Measurements from ENCODE around the gene PIK3R1.

PIK3R1 gene

GRCh38 chr5:68253624-68254585 lies 38.3 kb downstream of the PIK3R1 start:
- no peak for DNase-seq (ENCODE audit: low read depth)
- no peak overlapping the region for H3K4me3 ChIP-seq (replicated peaks; ENCODE audit: low read depth, low read length)
- TF ChIP-seq CTCF (IDR thresholded peaks at IDR 0.05; ENCODE audit: low read length, missing control alignments) = no peak

- H3K4me3 ChIP-seq (replicated peaks; ENCODE audit: low read depth, low read length) = no peak overlapping the region
- no peak for DNase-seq (ENCODE audit: low read depth)
- TF ChIP-seq CTCF (IDR thresholded peaks at IDR 0.05; ENCODE audit: low read length, missing control alignments) = no peak
Observed at GRCh38 chr5:68254810-68255209, 39.3 kb downstream of the PIK3R1 start.

DNA sequence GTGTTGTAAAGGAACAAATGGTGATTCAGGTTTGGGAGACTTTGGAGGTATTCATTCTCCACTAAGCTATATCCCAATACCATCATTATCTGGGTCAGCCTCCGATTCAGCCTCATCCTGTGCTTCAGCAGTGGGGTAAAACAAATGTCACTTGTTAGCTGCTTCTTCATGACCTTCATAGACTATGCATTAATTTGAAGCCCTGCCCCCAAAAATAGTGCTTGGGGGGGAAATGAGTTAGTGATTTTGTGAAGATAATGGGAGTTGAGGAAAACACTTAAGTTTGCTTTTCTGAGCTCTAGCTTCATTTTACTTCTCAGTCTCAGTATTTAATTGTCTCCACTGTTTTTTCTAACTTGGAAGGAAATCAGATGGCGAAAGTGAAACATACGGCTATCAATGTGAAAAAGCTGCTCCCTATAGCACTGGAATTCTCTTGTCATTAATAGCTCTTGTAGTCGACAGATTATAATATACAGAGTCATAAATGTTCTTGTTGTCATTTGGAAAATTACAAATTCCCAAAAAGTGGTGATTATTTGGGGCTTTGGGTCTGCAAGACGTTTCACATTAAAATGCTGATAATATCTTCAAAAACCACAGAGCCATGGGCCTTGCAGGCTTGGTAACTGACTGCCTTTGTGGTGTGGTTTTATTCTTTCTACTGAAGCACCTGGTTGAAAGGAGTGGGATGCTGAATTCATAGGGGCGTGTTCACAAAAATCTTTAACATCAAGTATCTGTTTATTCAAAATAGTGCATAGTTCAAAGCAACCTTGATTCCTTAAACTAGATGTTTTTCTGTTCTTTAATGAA lies 40.0 kb downstream of the PIK3R1 start:
- DNase-seq (ENCODE audit: low read depth) = no peak
- H3K4me3 ChIP-seq (replicated peaks; ENCODE audit: low read depth, low read length) = no peak overlapping the region

DNA sequence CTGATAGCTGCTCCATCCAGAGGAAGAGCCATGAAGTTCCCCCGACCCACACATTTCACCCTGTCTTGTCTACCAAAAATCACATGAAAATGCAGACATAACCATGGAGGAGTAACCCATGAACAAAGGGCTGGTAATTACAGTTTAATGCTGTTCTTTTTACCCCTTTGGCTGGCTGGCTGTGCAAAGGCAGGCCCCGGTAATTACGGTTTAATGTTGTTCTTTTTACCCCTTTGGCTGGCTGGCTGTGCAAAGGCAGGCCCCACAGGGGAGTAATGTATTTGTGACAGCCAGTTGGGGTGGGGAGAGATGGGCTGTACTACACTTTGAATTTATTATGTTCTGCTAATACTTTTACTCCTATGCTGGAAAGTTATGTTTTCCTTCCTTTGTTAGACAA lies 41.7 kb downstream of the PIK3R1 start:
- DNase-seq (ENCODE audit: low read depth) = no peak
- TF ChIP-seq CTCF (IDR thresholded peaks at IDR 0.05; ENCODE audit: low read length, missing control alignments) = no peak
- H3K4me3 ChIP-seq (replicated peaks; ENCODE audit: low read depth, low read length) = no peak overlapping the region

More for the DNA sequence above, 40.0 kb downstream of the PIK3R1 start:
- no peak for TF ChIP-seq CTCF (IDR thresholded peaks at IDR 0.05; ENCODE audit: low read length, missing control alignments)

DNA sequence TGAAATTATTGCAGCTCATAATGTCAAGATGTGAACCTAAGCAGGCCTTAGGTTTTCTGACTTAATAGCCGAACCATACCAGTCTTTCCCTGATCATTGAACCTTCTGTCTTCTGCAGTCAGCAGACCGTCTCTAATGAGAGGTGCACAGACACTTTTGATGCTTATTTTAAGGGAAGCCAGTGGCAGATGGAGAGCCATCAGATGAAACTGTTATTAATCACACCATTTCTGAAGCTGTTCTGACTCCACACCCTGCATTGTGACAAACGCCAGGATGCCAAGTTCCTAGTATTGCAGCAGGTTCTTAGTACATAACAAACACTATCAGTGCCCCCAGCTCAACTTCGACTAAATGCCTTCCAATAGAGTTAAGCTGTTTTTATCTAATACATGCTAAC lies 43.0 kb downstream of the PIK3R1 start:
- TF ChIP-seq CTCF (IDR thresholded peaks at IDR 0.05; ENCODE audit: low read length, missing control alignments) = no peak
- H3K4me3 ChIP-seq (replicated peaks; ENCODE audit: low read depth, low read length) = no peak overlapping the region
- DNase-seq (ENCODE audit: low read depth) = no peak

DNA sequence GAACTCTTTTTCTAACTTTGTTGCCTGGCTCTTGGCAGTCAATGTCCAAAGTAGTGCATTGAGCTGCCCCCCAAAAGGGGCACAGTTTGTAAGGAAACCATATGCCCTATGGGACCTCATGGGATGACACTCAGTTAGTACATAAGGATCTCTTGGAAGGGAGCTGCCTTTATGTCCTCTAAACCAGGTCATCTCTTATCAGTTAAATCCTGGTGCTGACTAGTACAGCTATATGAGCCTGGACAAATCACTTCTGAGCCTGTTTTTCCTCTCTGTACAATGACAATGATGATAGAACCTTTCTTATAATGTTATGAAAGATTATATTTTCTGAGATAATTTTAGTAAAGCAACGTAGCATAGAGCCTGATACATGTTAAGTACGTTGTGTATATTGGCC lies 44.1 kb downstream of the PIK3R1 start:
- no peak overlapping the region for H3K4me3 ChIP-seq (replicated peaks; ENCODE audit: low read depth, low read length)
- TF ChIP-seq CTCF (IDR thresholded peaks at IDR 0.05; ENCODE audit: low read length, missing control alignments) = no peak

More for the DNA sequence above, 44.1 kb downstream of the PIK3R1 start:
- DNase-seq (ENCODE audit: low read depth) = no peak

All from fibroblast of pulmonary artery (primary cell).